OCI-LY7 (cell line): Measurements from ENCODE around the gene PRX.

Source experiments
- EZH2phosphoT487 ChIP-seq: fragments of 200-600 bp; sonication (generic); IDR thresholded peaks from 2 replicates; pipeline ENCODE4 v1.6.1; 2018; ENCODE audit warnings: low read depth, borderline replicate concordance, mild to moderate bottlenecking, mixed run types, antibody characterized with exemption, low read length, moderate library complexity, mixed read lengths
- TF ChIP-seq, protein P1 (sequence below): fragments of 200-600 bp; sonication (generic); conservative IDR thresholded peaks from 2 replicates; pipeline ENCODE4 v1.5.1; 2014; ENCODE audit warnings: mild to moderate bottlenecking, antibody characterized with exemption, low read length, moderate library complexity, mixed read lengths

DNA sequence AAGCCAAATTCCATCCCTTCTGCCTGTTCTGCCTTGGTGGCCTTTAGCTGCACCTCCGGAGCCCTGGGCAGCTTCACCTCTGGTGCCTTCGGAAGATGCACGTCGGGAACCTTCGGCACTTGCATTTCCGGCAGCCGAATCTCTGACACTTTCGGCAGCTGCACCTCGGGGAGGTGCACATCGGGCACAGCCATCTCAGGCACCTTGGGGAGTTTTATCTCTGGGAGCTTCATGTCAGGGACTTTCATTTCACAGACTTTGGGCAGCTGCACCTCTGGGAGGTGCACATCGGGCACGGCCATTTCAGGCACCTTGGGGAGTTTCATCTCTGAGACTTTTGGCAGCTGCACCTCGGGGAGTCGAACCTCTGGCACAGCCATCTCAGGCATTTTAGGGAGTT is 17.2 kb downstream of the PRX start:
- TF ChIP-seq, protein P1, sequence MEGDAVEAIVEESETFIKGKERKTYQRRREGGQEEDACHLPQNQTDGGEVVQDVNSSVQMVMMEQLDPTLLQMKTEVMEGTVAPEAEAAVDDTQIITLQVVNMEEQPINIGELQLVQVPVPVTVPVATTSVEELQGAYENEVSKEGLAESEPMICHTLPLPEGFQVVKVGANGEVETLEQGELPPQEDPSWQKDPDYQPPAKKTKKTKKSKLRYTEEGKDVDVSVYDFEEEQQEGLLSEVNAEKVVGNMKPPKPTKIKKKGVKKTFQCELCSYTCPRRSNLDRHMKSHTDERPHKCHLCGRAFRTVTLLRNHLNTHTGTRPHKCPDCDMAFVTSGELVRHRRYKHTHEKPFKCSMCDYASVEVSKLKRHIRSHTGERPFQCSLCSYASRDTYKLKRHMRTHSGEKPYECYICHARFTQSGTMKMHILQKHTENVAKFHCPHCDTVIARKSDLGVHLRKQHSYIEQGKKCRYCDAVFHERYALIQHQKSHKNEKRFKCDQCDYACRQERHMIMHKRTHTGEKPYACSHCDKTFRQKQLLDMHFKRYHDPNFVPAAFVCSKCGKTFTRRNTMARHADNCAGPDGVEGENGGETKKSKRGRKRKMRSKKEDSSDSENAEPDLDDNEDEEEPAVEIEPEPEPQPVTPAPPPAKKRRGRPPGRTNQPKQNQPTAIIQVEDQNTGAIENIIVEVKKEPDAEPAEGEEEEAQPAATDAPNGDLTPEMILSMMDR = no peak
- TF ChIP-seq EZH2phosphoT487 = no peak
